Adrenal gland (tissue), 5 donors: ENCODE measurements around the gene TBC1D30.

Experiments
- CTCF ChIP-seq, 6 experiments: fragments of 450-650 bp in 4 of 6; fragments of 200-600 bp in 2 of 6; sonication (generic) in 1 of 6; IDR thresholded peaks; 1 replicate in 5 of 6; 2 replicates in 1 of 6; pipeline versions ENCODE4 v1.5.1 to v1.8.0; 2016 to 2021; ENCODE audit warnings: antibody characterized with exemption in 6 of 6, mild to moderate bottlenecking in 2 of 6, moderate library complexity in 1 of 6
- POLR2A ChIP-seq, 2 donors: fragments of 450-650 bp; IDR thresholded peaks; one replicate each; pipeline ENCODE4 v1.6.1; 2017; ENCODE audit warnings: antibody characterized with exemption in 2 of 2, mild to moderate bottlenecking in 2 of 2, moderate library complexity in 1 of 2
- donor health status: DM: no; HTN: no; CAD: no.

- TF ChIP-seq POLR2A (IDR thresholded peaks at IDR 0.05) = no peak
- TF ChIP-seq CTCF (IDR thresholded peaks at IDR 0.05) = no peak
Observed at GRCh38 chr12:64884164-64884542, 59.7 kb downstream of the TBC1D30 start.
